AG08395 (cell line): ENCODE data around the gene PNMA6A.
"Not testable (repeated sequence)": the region's sequence is repeated elsewhere in the genome, so short reads cannot be mapped to it uniquely, and the experiment has no call there.

ENCODE experiments used
- DNase-seq: peaks from one replicate; pipeline ENCODE4 v3.0.0; 2012; ENCODE audit warnings: mixed read lengths, low spot score

PNMA6A gene

GRCh38 chrX:153075366-153075765 is 3.1 kb downstream of the PNMA6A start:
- no peak for DNase-seq

- DNase-seq: not testable (repeated sequence)
Measured at GRCh38 chrX:153077437-153078135, 5.3 kb downstream of the PNMA6A start.

- not testable (repeated sequence) for DNase-seq
Measured at GRCh38 chrX:153083238-153083923, 11.1 kb downstream of the PNMA6A start.

GRCh38 chrX:153102418-153102817 is 30.2 kb downstream of the PNMA6A start:
- DNase-seq: no peak

- DNase-seq: not testable (repeated sequence)
Measured at GRCh38 chrX:153104959-153105358, 32.7 kb downstream of the PNMA6A start.

- not testable (repeated sequence) for DNase-seq
Measured at GRCh38 chrX:153106092-153106801, 34.0 kb downstream of the PNMA6A start.

GRCh38 chrX:153110735-153111134 is 38.5 kb downstream of the PNMA6A start:
- DNase-seq: not testable (repeated sequence)

GRCh38 chrX:153113851-153114250 is 41.6 kb downstream of the PNMA6A start:
- DNase-seq: not testable (repeated sequence)

- DNase-seq: not testable (repeated sequence)
Measured at GRCh38 chrX:153117754-153118153, 45.5 kb downstream of the PNMA6A start.

GRCh38 chrX:153120230-153120629 is 48.0 kb downstream of the PNMA6A start:
- DNase-seq: not testable (repeated sequence)

GRCh38 chrX:153123468-153123867 is 51.2 kb downstream of the PNMA6A start:
- not testable (repeated sequence) for DNase-seq
